HepG2 (cell line): ENCODE results near the gene APOC3. TPM values are rescaled to one million over a fixed set of nuclear protein-coding genes. Genes with fewer than 3 reads are reported as not detected.
A peak's percentile ranks its signal among the peaks of the same experiment; 100 is the strongest.

Source experiments
- ARNT2 ChIP-seq: sonication (generic); formaldehyde crosslinking; IDR thresholded peaks from 2 replicates; pipeline ENCODE4 v1.8.0; 2022; ENCODE audit warnings: mild to moderate bottlenecking, low read depth, missing genetic modification reagents, moderate library complexity
- EZH2 ChIP-seq: conservative IDR thresholded peaks from 2 replicates; pipeline ENCODE4 v1.6.1; 2012; ENCODE audit warnings: mild to moderate bottlenecking, low read depth, low read length, moderate library complexity
- MIER3 ChIP-seq: IDR thresholded peaks from 2 replicates; pipeline ENCODE4 v1.6.1; 2016; ENCODE audit warnings: missing compliant biosample characterization, borderline replicate concordance
- NFATC3 ChIP-seq: sonication (generic); formaldehyde crosslinking; IDR thresholded peaks from 2 replicates; pipeline ENCODE4 v1.5.1; 2020; ENCODE audit warnings: mild to moderate bottlenecking, missing genetic modification reagents
- NFKB2 ChIP-seq: sonication (generic); formaldehyde crosslinking; IDR thresholded peaks from 2 replicates; pipeline ENCODE4 v1.4.0; 2020; ENCODE audit warnings: missing genetic modification reagents, borderline replicate concordance
- PHF8 ChIP-seq: sonication (generic); formaldehyde crosslinking; IDR thresholded peaks from 2 replicates; pipeline ENCODE4 v1.5.0; 2020; ENCODE audit warnings: missing genetic modification reagents
- SRSF9 ChIP-seq: fragments of 200-400 bp; formaldehyde crosslinking; IDR thresholded peaks from 2 replicates; pipeline ENCODE4 v1.6.1; 2018; ENCODE audit warnings: borderline replicate concordance, mild to moderate bottlenecking, low read depth, low read length; ENCODE audit not compliant: insufficient read depth, poor library complexity, severe bottlenecking
- U2AF1 ChIP-seq: fragments of 200-400 bp; formaldehyde crosslinking; optimal IDR thresholded peaks from 2 replicates; pipeline ENCODE3; 2017; ENCODE audit warnings: mild to moderate bottlenecking, low read depth, low read length
- ZNF660 ChIP-seq: sonication (generic); formaldehyde crosslinking; IDR thresholded peaks from 2 replicates; pipeline ENCODE4 v1.5.1; 2020; ENCODE audit warnings: mild to moderate bottlenecking, low read depth, missing genetic modification reagents, borderline replicate concordance
- ZNF710 ChIP-seq: sonication (generic); formaldehyde crosslinking; IDR thresholded peaks from 2 replicates; pipeline ENCODE4 v1.5.0; 2020; ENCODE audit warnings: mild to moderate bottlenecking, missing genetic modification reagents, borderline replicate concordance
- ZNF766 ChIP-seq: sonication (generic); formaldehyde crosslinking; IDR thresholded peaks from 2 replicates; pipeline ENCODE4 v1.5.0; 2020; ENCODE audit warnings: missing genetic modification reagents, borderline replicate concordance
- ZSCAN22 ChIP-seq: sonication (generic); formaldehyde crosslinking; IDR thresholded peaks from 2 replicates; pipeline ENCODE4 v1.4.0; 2020; ENCODE audit warnings: mild to moderate bottlenecking, missing genetic modification reagents
- polyA plus RNA-seq, 8 experiments: library from polyadenylated mRNA; depleted of rRNA in 3 of 8; stranded (reverse) in 7 of 8; unstranded in 1 of 8; fragments of >200 nt; fragmentation: Illumina TruSeq in 4 of 8; extraction: Trizol in 4 of 8; gene quantifications; 2 replicates each; pipeline versions ENCODE4 v1.2.1 to v1.2.3, GENCODE V29; 2011 to 2016; ENCODE audit warnings: low read depth in 4 of 8, missing spikeins in 1 of 8, mixed read lengths in 1 of 8; ENCODE audit not compliant: insufficient read depth in 1 of 8
- total RNA-seq, 5 experiments: library from RNA; depleted of rRNA; stranded (reverse); fragments of >200 nt; fragmentation: Illumina TruSeq; extraction: Trizol; gene quantifications; 2 replicates each; pipeline ENCODE4 v1.2.3, GENCODE V29; 2016; ENCODE audit warnings: low read depth in 1 of 5
- TF ChIP-seq, protein P1 (sequence below), 2 experiments: IDR thresholded peaks; 2 replicates each; pipeline ENCODE4 v1.6.1; 2011 to 2012; ENCODE audit warnings: low read length in 2 of 2, borderline replicate concordance in 1 of 2, low read depth in 1 of 2, mild to moderate bottlenecking in 1 of 2, moderate library complexity in 1 of 2
- TF ChIP-seq, protein P2 (sequence below): sonication (generic); formaldehyde crosslinking; IDR thresholded peaks from 2 replicates; pipeline ENCODE4 v1.5.1; 2020; ENCODE audit warnings: missing genetic modification reagents, mild to moderate bottlenecking, borderline replicate concordance

The APOC3 gene
- total and polyA plus RNA-seq, 2 of the 13 experiments (the other 11 are each of a cell fraction or from before 2014, with no cell fraction given): 314 to 687 TPM

DNA sequence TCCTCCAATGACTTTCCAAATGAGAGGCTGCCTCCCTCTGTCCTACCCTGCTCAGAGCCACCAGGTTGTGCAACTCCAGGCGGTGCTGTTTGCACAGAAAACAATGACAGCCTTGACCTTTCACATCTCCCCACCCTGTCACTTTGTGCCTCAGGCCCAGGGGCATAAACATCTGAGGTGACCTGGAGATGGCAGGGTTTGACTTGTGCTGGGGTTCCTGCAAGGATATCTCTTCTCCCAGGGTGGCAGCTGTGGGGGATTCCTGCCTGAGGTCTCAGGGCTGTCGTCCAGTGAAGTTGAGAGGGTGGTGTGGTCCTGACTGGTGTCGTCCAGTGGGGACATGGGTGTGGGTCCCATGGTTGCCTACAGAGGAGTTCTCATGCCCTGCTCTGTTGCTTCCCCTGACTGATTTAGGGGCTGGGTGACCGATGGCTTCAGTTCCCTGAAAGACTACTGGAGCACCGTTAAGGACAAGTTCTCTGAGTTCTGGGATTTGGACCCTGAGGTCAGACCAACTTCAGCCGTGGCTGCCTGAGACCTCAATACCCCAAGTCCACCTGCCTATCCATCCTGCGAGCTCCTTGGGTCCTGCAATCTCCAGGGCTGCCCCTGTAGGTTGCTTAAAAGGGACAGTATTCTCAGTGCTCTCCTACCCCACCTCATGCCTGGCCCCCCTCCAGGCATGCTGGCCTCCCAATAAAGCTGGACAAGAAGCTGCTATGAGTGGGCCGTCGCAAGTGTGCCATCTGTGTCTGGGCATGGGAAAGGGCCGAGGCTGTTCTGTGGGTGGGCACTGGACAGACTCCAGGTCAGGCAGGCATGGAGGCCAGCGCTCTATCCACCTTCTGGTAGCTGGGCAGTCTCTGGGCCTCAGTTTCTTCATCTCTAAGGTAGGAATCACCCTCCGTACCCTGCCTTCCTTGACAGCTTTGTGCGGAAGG is 2.9 kb downstream of the APOC3 start (continued):
- TF ChIP-seq, protein P1, sequence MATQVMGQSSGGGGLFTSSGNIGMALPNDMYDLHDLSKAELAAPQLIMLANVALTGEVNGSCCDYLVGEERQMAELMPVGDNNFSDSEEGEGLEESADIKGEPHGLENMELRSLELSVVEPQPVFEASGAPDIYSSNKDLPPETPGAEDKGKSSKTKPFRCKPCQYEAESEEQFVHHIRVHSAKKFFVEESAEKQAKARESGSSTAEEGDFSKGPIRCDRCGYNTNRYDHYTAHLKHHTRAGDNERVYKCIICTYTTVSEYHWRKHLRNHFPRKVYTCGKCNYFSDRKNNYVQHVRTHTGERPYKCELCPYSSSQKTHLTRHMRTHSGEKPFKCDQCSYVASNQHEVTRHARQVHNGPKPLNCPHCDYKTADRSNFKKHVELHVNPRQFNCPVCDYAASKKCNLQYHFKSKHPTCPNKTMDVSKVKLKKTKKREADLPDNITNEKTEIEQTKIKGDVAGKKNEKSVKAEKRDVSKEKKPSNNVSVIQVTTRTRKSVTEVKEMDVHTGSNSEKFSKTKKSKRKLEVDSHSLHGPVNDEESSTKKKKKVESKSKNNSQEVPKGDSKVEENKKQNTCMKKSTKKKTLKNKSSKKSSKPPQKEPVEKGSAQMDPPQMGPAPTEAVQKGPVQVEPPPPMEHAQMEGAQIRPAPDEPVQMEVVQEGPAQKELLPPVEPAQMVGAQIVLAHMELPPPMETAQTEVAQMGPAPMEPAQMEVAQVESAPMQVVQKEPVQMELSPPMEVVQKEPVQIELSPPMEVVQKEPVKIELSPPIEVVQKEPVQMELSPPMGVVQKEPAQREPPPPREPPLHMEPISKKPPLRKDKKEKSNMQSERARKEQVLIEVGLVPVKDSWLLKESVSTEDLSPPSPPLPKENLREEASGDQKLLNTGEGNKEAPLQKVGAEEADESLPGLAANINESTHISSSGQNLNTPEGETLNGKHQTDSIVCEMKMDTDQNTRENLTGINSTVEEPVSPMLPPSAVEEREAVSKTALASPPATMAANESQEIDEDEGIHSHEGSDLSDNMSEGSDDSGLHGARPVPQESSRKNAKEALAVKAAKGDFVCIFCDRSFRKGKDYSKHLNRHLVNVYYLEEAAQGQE (IDR thresholded peaks at IDR 0.05; ENCODE audit: borderline replicate concordance in 1 of 2, low read depth in 1 of 2, low read length in 2 of 2): peak in 1 of 2 experiments; percentile 67; a peak in 2 of 4 replicates
- peak; percentile 69; the same call in 1 of the 2 replicates for TF ChIP-seq ZNF766 (CRISPR knock-in tag)
- peak; percentile 67 for TF ChIP-seq U2AF1
- no peak for TF ChIP-seq ZNF660 (CRISPR knock-in tag)
- TF ChIP-seq, protein P2, sequence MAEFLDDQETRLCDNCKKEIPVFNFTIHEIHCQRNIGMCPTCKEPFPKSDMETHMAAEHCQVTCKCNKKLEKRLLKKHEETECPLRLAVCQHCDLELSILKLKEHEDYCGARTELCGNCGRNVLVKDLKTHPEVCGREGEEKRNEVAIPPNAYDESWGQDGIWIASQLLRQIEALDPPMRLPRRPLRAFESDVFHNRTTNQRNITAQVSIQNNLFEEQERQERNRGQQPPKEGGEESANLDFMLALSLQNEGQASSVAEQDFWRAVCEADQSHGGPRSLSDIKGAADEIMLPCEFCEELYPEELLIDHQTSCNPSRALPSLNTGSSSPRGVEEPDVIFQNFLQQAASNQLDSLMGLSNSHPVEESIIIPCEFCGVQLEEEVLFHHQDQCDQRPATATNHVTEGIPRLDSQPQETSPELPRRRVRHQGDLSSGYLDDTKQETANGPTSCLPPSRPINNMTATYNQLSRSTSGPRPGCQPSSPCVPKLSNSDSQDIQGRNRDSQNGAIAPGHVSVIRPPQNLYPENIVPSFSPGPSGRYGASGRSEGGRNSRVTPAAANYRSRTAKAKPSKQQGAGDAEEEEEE (CRISPR knock-in tag): no peak
- TF ChIP-seq NFKB2 (CRISPR knock-in tag): no peak
- TF ChIP-seq EZH2: no peak
- TF ChIP-seq NFATC3: no peak; the same call in 1 of the 2 replicates
- TF ChIP-seq ARNT2 (CRISPR knock-in tag): peak; percentile 71
- TF ChIP-seq PHF8 (CRISPR knock-in tag): peak; percentile 73
- TF ChIP-seq ZNF710 (CRISPR knock-in tag): peak; percentile 83; the same call in 1 of the 2 replicates
- TF ChIP-seq SRSF9: no peak
- peak; percentile 99 for TF ChIP-seq MIER3
- peak; percentile 81; the same call in 1 of the 2 replicates for TF ChIP-seq ZSCAN22 (CRISPR knock-in tag)
